ENCODE results near the gene ARFGEF3. TPM values are rescaled to one million over a fixed set of nuclear protein-coding genes. Genes with fewer than 3 reads are reported as not detected.

Gene ARFGEF3
- total RNA-seq, 1 donor = under 0.01 TPM

- H3K79me2 ChIP-seq (ENCODE audit: insufficient read depth, low read length) = no peaks in the 10 kb centered on the region
- no peaks in the 10 kb centered on the region for H3K36me3 ChIP-seq (ENCODE audit: insufficient read depth, low read length)
- no peaks in the 10 kb centered on the region for H4K20me1 ChIP-seq (ENCODE audit: insufficient read depth, low read length)
- no peak for TF ChIP-seq CTCF (IDR thresholded peaks at IDR 0.05; ENCODE audit: extremely low read depth, low read depth, low read length)
- no peak overlapping the region for H3K4me2 ChIP-seq (ENCODE audit: insufficient read depth, low read length)
- H2AFZ ChIP-seq (ENCODE audit: low read length) = no peak overlapping the region
- H3K4me1 ChIP-seq (ENCODE audit: insufficient read depth, low read length) = no peaks in the 10 kb centered on the region
- H3K9me3 ChIP-seq (ENCODE audit: low read depth, low read length) = no peaks in the 10 kb centered on the region
- no peak overlapping the region for H3K4me3 ChIP-seq (ENCODE audit: insufficient read depth, low read length)
- H3K27ac ChIP-seq (ENCODE audit: low read depth, low read length) = no peak overlapping the region
- DNase-seq (ENCODE audit: insufficient read length, low spot score, missing footprints) = no peak
- no peaks in the 10 kb centered on the region for H3K27me3 ChIP-seq (ENCODE audit: insufficient read depth, low read length)
These were observed 169.0 kb downstream of the ARFGEF3 start for GRCh38 chr6:138330763-138331162.

- H3K4me1 ChIP-seq (ENCODE audit: insufficient read depth, low read length) = no peaks in the 10 kb centered on the region
- no peak overlapping the region for H3K4me2 ChIP-seq (ENCODE audit: insufficient read depth, low read length)
- TF ChIP-seq CTCF (IDR thresholded peaks at IDR 0.05; ENCODE audit: extremely low read depth, low read depth, low read length) = no peak
- no peak overlapping the region for H2AFZ ChIP-seq (ENCODE audit: low read length)
- no peak overlapping the region for H3K4me3 ChIP-seq (ENCODE audit: insufficient read depth, low read length)
- H3K36me3 ChIP-seq (ENCODE audit: insufficient read depth, low read length) = no peaks in the 10 kb centered on the region
- no peaks in the 10 kb centered on the region for H4K20me1 ChIP-seq (ENCODE audit: insufficient read depth, low read length)
- no peak overlapping the region for H3K27ac ChIP-seq (ENCODE audit: low read depth, low read length)
- H3K27me3 ChIP-seq (ENCODE audit: insufficient read depth, low read length) = no peaks in the 10 kb centered on the region
- no peaks in the 10 kb centered on the region for H3K9me3 ChIP-seq (ENCODE audit: low read depth, low read length)
- no peak for DNase-seq (ENCODE audit: insufficient read length, low spot score, missing footprints)
- no peaks in the 10 kb centered on the region for H3K79me2 ChIP-seq (ENCODE audit: insufficient read depth, low read length)
These were observed 169.7 kb downstream of the ARFGEF3 start for GRCh38 chr6:138331444-138331843.

DNA sequence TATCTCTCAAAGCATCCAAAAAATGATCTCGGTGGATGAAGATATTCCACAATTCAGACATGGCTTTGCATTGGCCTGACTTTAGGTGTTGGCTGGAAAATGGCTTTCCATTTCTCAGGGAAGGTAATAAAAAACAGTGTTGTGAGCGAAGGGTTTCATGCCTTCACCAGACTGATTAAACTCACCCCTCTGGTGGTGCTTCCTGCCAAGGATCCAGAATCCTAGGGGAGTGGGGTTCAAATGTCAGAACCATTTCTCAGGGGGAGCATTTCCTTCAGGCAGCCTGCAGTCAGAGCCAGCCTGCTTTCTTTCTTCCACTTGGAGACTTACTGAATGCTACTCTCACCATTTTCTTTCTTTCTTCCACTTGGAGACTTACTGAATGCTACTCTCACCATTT, 170.2 kb downstream of the ARFGEF3 start:
- Histone ChIP-seq H3K4me2 (ENCODE audit: insufficient read depth, low read length) (no peak overlapping the region), H3K79me2 (ENCODE audit: insufficient read depth, low read length) (no peaks in the 10 kb centered on the region), H3K4me3 (ENCODE audit: insufficient read depth, low read length) (no peak overlapping the region), H3K36me3 (ENCODE audit: insufficient read depth, low read length) (no peaks in the 10 kb centered on the region), H2AFZ (ENCODE audit: low read length) (no peak overlapping the region), H3K9me3 (ENCODE audit: low read depth, low read length) (no peaks in the 10 kb centered on the region), H3K4me1 (ENCODE audit: insufficient read depth, low read length) (no peaks in the 10 kb centered on the region), H3K27me3 (ENCODE audit: insufficient read depth, low read length) (no peaks in the 10 kb centered on the region), H3K27ac (ENCODE audit: low read depth, low read length) (no peak overlapping the region), H4K20me1 (ENCODE audit: insufficient read depth, low read length) (no peaks in the 10 kb centered on the region)
- DNase-seq (ENCODE audit: insufficient read length, low spot score, missing footprints) = no peak
- TF ChIP-seq CTCF (IDR thresholded peaks at IDR 0.05; ENCODE audit: extremely low read depth, low read depth, low read length) = no peak

- no peak overlapping the region for H3K4me2 ChIP-seq (ENCODE audit: insufficient read depth, low read length)
- H2AFZ ChIP-seq (ENCODE audit: low read length) = no peak overlapping the region
- TF ChIP-seq CTCF (IDR thresholded peaks at IDR 0.05; ENCODE audit: extremely low read depth, low read depth, low read length) = no peak
- H4K20me1 ChIP-seq (ENCODE audit: insufficient read depth, low read length) = no peaks in the 10 kb centered on the region
- no peak for DNase-seq (ENCODE audit: insufficient read length, low spot score, missing footprints)
- H3K4me3 ChIP-seq (ENCODE audit: insufficient read depth, low read length) = no peak overlapping the region
- no peaks in the 10 kb centered on the region for H3K27me3 ChIP-seq (ENCODE audit: insufficient read depth, low read length)
- no peaks in the 10 kb centered on the region for H3K79me2 ChIP-seq (ENCODE audit: insufficient read depth, low read length)
- no peaks in the 10 kb centered on the region for H3K36me3 ChIP-seq (ENCODE audit: insufficient read depth, low read length)
- H3K9me3 ChIP-seq (ENCODE audit: low read depth, low read length) = no peaks in the 10 kb centered on the region
- no peaks in the 10 kb centered on the region for H3K4me1 ChIP-seq (ENCODE audit: insufficient read depth, low read length)
- no peak overlapping the region for H3K27ac ChIP-seq (ENCODE audit: low read depth, low read length)
These were observed 172.3 kb downstream of the ARFGEF3 start for GRCh38 chr6:138334000-138334399.
